Astrocyte of the cerebellum (primary cell): ENCODE results near the gene ZNF320.
"Not testable (repeated sequence)": the region's sequence is repeated elsewhere in the genome, so short reads cannot be mapped to it uniquely, and the experiment has no call there.

ENCODE experiments used
- DNase-seq: peaks from one replicate; pipeline ENCODE4 v3.0.0-alpha.2; 2011; ENCODE audit warnings: low read depth
- H3K4me3 ChIP-seq: 2 replicates; pipeline ENCODE4 v1.5.1; 2011; ENCODE audit warnings: mild to moderate bottlenecking, low read depth, low read length, moderate library complexity
- in situ Hi-C: cut with HindIII; loops from 2 replicates; pipeline ENCODE4 v1.10.0; 2017; ENCODE audit warnings: low sequenced_read_pairs
- TF ChIP-seq, protein P1 (sequence below): IDR thresholded peaks from 2 replicates; pipeline ENCODE4 v1.5.1; 2012; ENCODE audit warnings: low read length, low read depth, moderate library complexity, mild to moderate bottlenecking; ENCODE audit errors: missing control alignments

ZNF320 gene

GRCh38 chr19:52889931-52890330 lies 7.5 kb downstream of the ZNF320 start:
- TF ChIP-seq, protein P1, sequence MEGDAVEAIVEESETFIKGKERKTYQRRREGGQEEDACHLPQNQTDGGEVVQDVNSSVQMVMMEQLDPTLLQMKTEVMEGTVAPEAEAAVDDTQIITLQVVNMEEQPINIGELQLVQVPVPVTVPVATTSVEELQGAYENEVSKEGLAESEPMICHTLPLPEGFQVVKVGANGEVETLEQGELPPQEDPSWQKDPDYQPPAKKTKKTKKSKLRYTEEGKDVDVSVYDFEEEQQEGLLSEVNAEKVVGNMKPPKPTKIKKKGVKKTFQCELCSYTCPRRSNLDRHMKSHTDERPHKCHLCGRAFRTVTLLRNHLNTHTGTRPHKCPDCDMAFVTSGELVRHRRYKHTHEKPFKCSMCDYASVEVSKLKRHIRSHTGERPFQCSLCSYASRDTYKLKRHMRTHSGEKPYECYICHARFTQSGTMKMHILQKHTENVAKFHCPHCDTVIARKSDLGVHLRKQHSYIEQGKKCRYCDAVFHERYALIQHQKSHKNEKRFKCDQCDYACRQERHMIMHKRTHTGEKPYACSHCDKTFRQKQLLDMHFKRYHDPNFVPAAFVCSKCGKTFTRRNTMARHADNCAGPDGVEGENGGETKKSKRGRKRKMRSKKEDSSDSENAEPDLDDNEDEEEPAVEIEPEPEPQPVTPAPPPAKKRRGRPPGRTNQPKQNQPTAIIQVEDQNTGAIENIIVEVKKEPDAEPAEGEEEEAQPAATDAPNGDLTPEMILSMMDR: no peak
- in situ Hi-C loops: no loop called here
- no peak for DNase-seq
- H3K4me3 ChIP-seq: no peak overlapping the region

GRCh38 chr19:52889076-52889475 lies 8.4 kb downstream of the ZNF320 start:
- H3K4me3 ChIP-seq: no peak overlapping the region
- TF ChIP-seq, protein P1: no peak
- DNase-seq: no peak
- in situ Hi-C loops: no loop called here

- in situ Hi-C loops: no loop called here
- TF ChIP-seq, protein P1: no peak
- DNase-seq: no peak
- H3K4me3 ChIP-seq: no peak overlapping the region
Measured at GRCh38 chr19:52880895-52881389, 16.5 kb downstream of the ZNF320 start.

GRCh38 chr19:52872996-52873395 lies 24.4 kb downstream of the ZNF320 start:
- DNase-seq, H3K4me3 ChIP-seq, in situ Hi-C loops: not testable (repeated sequence)

DNA sequence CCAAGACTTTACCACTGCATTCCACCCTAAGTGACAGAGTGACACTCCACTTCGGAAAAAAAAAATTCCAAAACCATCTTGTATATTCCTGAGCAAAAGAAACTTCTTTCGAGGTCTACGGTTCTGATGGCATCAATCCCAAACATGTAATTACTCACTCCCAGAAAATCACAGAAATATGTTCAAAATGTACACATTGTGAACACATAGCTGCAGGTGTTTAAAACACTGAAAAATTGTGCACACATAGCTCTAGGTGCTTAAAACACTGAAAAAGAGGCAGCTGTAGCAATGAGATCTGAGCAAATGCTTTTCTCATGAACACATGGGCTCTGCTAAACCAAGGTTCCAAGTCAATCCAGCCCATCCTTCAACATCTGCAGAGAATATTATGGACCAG lies 26.0 kb downstream of the ZNF320 start:
- no peak overlapping the region for H3K4me3 ChIP-seq
- DNase-seq: no peak
- in situ Hi-C loops: no loop called here
- TF ChIP-seq, protein P1: no peak

DNA sequence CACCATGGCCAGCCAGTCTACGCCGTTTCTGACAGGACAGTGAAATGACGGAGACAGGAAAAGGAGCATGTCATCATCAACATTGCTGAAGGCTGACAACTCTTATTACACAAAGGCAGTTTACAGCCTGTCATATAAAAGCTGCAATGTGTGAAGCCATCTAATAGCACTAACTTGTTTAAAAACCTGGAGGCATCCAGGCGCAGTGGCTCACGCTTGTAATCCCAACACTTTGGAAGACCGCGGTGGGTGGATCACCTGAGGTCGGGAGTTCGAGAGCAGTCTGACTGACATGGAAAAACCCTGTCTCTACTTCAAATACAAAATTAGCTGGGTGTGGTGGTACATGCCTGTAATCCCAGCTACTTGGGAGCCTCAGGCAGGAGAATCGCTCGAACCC lies 29.4 kb downstream of the ZNF320 start:
- DNase-seq, H3K4me3 ChIP-seq, in situ Hi-C loops: not testable (repeated sequence)

GRCh38 chr19:52857378-52858191 lies 39.9 kb downstream of the ZNF320 start, which contains the start of gene ZNF468:
ZNF468 (minus strand) TSS chr19:52857619; CDS start chr19:52854272, 3,347 bp downstream.
- in situ Hi-C loops: not testable (repeated sequence)
- peak within 1 kb of the TSS; percentile 68 for H3K4me3 ChIP-seq
- peak; percentile 15 for DNase-seq

- H3K4me3 ChIP-seq: peak overlapping the region; percentile 68
- in situ Hi-C loops, DNase-seq: not testable (repeated sequence)
Measured at GRCh38 chr19:52856540-52857377, 40.7 kb downstream of the ZNF320 start.
